ENCODE data around the gene COQ6.
"Not testable (repeated sequence)": the region's sequence is repeated elsewhere in the genome, so short reads cannot be mapped to it uniquely, and the experiment has no call there.

COQ6 gene

GRCh38 chr14:73997108-73997943 lies 47.2 kb downstream of the COQ6 start:
- peaks cover 8% of the 10 kb centered on the region for H3K36me3 ChIP-seq

GRCh38 chr14:73997944-73998447 lies 47.9 kb downstream of the COQ6 start:
- Histone ChIP-seq H3K9me3 (no peaks in the 10 kb centered on the region), H3K27ac (no peak overlapping the region), H3K36me3 (peaks cover 8% of the 10 kb centered on the region), H3K4me1 (ENCODE audit: control insufficient read depth in 1 of 2, insufficient read depth in 1 of 2, low read depth in 1 of 2, low read length in 1 of 2) (no peaks in the 10 kb centered on the region), H3K27me3 (no peaks in the 10 kb centered on the region), H3K4me3 (ENCODE audit: low read depth in 1 of 2, low read length in 1 of 2) (no peak overlapping the region)
- no peak for TF ChIP-seq CTCF (IDR thresholded peaks at IDR 0.05)

More at GRCh38 chr14:73997108-73997943, 47.2 kb downstream of the COQ6 start:
- no peaks in the 10 kb centered on the region for H3K9me3 ChIP-seq
- H3K4me1 ChIP-seq (ENCODE audit: control insufficient read depth in 1 of 2, insufficient read depth in 1 of 2, low read depth in 1 of 2, low read length in 1 of 2), result no peaks in the 10 kb centered on the region
- no peak for TF ChIP-seq CTCF (IDR thresholded peaks at IDR 0.05)
- no peak overlapping the region for H3K4me3 ChIP-seq (ENCODE audit: low read depth in 1 of 2, low read length in 1 of 2)
- no peak overlapping the region for H3K27ac ChIP-seq
- no peaks in the 10 kb centered on the region for H3K27me3 ChIP-seq

GRCh38 chr14:73998726-73999125 lies 48.6 kb downstream of the COQ6 start:
- Histone ChIP-seq H3K36me3 (peaks cover 8% of the 10 kb centered on the region), H3K4me1 (ENCODE audit: control insufficient read depth in 1 of 2, insufficient read depth in 1 of 2, low read depth in 1 of 2, low read length in 1 of 2) (no peaks in the 10 kb centered on the region), H3K4me3 (ENCODE audit: low read depth in 1 of 2, low read length in 1 of 2) (no peak overlapping the region), H3K27me3 (no peaks in the 10 kb centered on the region), H3K9me3 (no peaks in the 10 kb centered on the region), H3K27ac (no peak overlapping the region)
- TF ChIP-seq CTCF (IDR thresholded peaks at IDR 0.05), result no peak

GRCh38 chr14:74005664-74006063 lies 55.6 kb downstream of the COQ6 start:
- not testable (repeated sequence) for H3K27ac ChIP-seq; H3K36me3 ChIP-seq; H3K4me1 ChIP-seq (ENCODE audit: control insufficient read depth in 1 of 2, insufficient read depth in 1 of 2, low read depth in 1 of 2, low read length in 1 of 2); H3K27me3 ChIP-seq; H3K9me3 ChIP-seq; H3K4me3 ChIP-seq (ENCODE audit: low read depth in 1 of 2, low read length in 1 of 2)

- H3K27ac ChIP-seq, result no peak overlapping the region
- H3K4me1 ChIP-seq (ENCODE audit: control insufficient read depth in 1 of 2, insufficient read depth in 1 of 2, low read depth in 1 of 2, low read length in 1 of 2), result no peaks in the 10 kb centered on the region
- H3K36me3 ChIP-seq, result peaks cover 8% of the 10 kb centered on the region
- TF ChIP-seq CTCF (IDR thresholded peaks at IDR 0.05), result no peak
- no peaks in the 10 kb centered on the region for H3K27me3 ChIP-seq
- H3K4me3 ChIP-seq (ENCODE audit: low read depth in 1 of 2, low read length in 1 of 2), result no peak overlapping the region
- H3K9me3 ChIP-seq, result no peaks in the 10 kb centered on the region
These were observed 58.9 kb downstream of the COQ6 start for GRCh38 chr14:74008843-74009499.

Measured in neutrophil (primary cell).